ENCODE measurements around the gene SLC12A3.

- TF ChIP-seq EZH2 (IDR thresholded peaks at IDR 0.05; ENCODE audit: borderline replicate concordance, low read depth, low read length, severe bottlenecking): no peak
- TF ChIP-seq CTCF (IDR thresholded peaks at IDR 0.05; ENCODE audit: borderline replicate concordance, extremely low read depth, low read length, poor library complexity, severe bottlenecking): no peak
Observed at GRCh38 chr16:56833243-56833970, 31.6 kb upstream of the SLC12A3 start.
